HG02571 (cell line): Measurements from ENCODE around the gene ZNF474.

Experiments
- ATAC-seq: cut with Tn5 transposase; IDR thresholded peaks from one replicate; pipeline ENCODE4 v1.9.1; 2021; ENCODE audit warnings: mild to moderate bottlenecking, moderate library complexity; ENCODE audit not compliant: unreplicated experiment

ZNF474 gene

GRCh38 chr5:122152266-122152900 is 23.0 kb downstream of the ZNF474 start:
- no peak for ATAC-seq

GRCh38 chr5:122153230-122153629 is 23.9 kb downstream of the ZNF474 start:
- ATAC-seq: no peak

GRCh38 chr5:122153774-122154173 is 24.4 kb downstream of the ZNF474 start:
- no peak for ATAC-seq

DNA sequence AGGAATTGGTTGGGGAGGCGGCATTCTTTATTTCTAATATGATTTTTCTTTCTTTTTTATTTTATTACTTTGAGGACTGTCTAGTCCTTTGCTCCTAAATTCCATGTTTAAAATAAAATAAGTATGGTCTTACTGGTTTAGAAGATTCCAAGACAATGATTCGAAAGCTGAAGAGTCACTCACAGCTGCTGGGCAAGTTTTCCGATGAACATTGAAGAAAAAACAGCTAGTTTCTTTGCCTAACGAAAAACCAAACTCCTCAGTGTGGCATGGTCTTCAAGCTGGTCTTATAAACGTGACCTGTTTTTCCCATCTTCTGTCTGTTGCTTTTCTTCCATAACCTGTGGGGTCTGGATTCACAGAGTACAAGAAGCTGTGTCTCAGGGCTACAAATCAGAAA is 25.1 kb downstream of the ZNF474 start:
- ATAC-seq: no peak

- no peak for ATAC-seq
These were observed 25.6 kb downstream of the ZNF474 start for GRCh38 chr5:122154910-122155309.

- no peak for ATAC-seq
These were observed 26.2 kb downstream of the ZNF474 start for GRCh38 chr5:122155546-122155945.

GRCh38 chr5:122156724-122157325 is 27.5 kb downstream of the ZNF474 start:
- ATAC-seq: no peak

DNA sequence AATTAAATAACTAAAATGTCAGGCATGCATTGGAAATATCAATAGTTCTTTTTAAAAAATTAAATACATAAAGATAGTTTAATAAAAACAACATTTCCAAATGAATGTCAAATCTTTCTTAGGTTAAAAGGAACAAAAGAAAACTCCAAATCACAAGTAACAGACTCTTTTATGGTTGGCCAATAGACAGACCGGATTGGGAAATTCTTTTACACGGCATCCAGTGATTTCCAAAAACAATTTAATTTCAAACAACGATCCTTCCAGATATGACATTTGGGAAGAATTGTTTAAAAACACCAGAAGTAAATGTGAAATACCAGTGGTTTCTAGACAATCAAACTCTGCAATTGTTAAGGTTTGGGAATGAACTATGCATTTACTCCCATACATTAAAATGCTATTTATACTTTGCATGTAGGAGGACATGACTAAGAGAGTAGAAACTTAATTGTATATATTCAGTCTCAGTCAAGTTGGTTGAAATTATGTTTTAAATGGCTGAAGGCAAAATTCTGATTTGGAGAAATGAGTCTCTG is 32.8 kb downstream of the ZNF474 start:
- ATAC-seq: no peak

DNA sequence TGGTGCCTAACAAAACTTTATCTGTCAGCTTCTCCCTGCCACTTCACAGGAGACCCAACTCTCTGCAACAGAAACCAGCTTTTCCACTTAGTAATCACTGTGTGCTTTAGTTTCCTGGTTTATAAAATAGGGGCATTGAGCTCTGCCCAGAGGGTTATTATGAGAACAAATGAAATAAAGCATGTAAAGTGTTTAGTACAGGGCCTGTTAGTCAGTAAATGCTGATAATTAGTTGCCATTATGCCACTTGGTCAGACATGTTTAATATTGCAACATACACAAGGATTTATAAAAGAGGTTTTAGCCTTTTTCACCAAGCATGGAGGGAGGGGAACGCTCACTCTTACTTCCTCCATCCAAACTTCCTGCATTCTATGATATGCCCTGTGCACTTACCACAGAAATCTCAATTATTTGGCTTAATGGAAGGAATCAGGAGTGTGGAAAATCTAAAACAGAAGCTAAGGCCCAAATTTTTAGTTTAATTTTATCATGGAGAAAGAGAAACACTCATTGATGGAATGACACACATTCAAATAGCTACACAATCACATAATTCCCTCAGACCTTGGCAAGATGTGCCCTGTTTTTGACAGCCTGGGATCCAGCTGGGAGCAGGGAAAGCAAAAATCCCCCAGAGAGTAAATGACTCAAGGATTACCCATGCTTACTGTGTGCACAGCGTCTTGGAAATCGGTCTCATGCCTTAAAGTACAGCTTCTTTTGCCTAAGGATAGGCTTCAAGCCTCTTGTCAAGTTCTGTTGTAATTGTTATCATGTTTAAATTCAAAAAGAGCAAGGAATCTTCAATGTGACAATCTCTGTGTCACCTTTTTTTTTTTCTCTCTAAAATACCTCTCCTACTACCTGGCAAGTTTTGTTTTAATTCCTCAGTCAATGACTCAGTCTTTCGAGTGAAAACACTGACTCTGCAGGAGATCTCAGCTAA is 34.0 kb downstream of the ZNF474 start:
- no peak for ATAC-seq

DNA sequence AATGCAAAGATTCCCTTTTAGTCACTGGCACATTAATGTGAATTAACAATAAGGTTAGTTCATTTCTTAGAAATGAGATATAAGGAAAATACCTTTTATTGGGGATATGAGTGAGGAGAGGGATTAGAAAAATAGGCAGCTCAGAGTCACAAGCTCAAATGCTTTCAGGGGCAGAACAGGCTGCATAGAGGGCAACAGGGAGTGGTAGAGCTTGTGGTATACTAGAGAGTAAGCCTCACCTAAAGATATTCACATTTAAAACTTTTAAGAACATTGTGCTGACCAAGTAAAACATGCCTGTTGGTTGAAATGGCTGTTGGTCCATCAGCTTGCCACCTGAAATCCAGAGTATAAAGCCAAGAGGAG is 34.7 kb downstream of the ZNF474 start:
- ATAC-seq: no peak

- ATAC-seq: no peak
These were observed 35.6 kb downstream of the ZNF474 start for GRCh38 chr5:122164831-122165558.

GRCh38 chr5:122165559-122166078 is 36.3 kb downstream of the ZNF474 start:
- no peak for ATAC-seq

- ATAC-seq: no peak
These were observed 40.2 kb downstream of the ZNF474 start for GRCh38 chr5:122169350-122170103.

- no peak for ATAC-seq
These were observed 41.3 kb downstream of the ZNF474 start for GRCh38 chr5:122170620-122171019.

GRCh38 chr5:122172207-122172606 is 42.9 kb downstream of the ZNF474 start:
- ATAC-seq: no peak

- ATAC-seq: no peak
These were observed 44.4 kb downstream of the ZNF474 start for GRCh38 chr5:122173474-122174415.

DNA sequence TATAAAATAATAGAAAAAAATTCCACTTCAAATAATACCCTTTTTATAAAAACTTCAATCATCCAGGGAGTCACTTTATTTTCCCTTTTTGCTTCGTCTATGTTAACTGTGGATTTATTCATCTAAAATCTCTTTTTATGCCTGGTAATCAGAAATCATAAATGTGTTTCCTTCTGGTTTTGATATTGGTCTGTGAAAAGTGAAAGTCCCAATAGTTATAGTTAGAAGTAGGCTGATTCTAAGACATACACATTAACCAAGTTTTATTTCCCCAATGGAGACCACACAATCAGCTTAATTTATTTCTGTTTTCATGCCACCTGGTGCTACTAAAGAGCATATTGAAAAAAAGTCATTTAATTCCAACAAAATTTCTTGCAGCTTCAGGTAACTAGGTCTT is 45.7 kb downstream of the ZNF474 start:
- no peak for ATAC-seq

GRCh38 chr5:122175852-122176251 is 46.5 kb downstream of the ZNF474 start:
- ATAC-seq: no peak

GRCh38 chr5:122177161-122177560 is 47.8 kb downstream of the ZNF474 start:
- ATAC-seq: no peak
